Effector memory CD4-positive, alpha-beta T cell (primary cell): ENCODE results near the gene SLC36A2.

Experiments
- DNase-seq, 3 donors: peaks; one replicate each; pipeline ENCODE4 v3.0.0-alpha.2; 2020
- H3K27ac ChIP-seq: 2 replicates; pipeline ENCODE4 v1.7.0; 2013; ENCODE audit warnings: mild to moderate bottlenecking, low read length, moderate library complexity; ENCODE audit not compliant: insufficient read depth, poor library complexity, severe bottlenecking
- H3K27me3 ChIP-seq: replicated peaks from 2 replicates; pipeline ENCODE4 v1.7.0; 2013; ENCODE audit warnings: mild to moderate bottlenecking, low read length; ENCODE audit not compliant: insufficient read depth, control insufficient read depth, poor library complexity, severe bottlenecking
- H3K36me3 ChIP-seq: 2 replicates; pipeline ENCODE4 v1.7.0; 2013; ENCODE audit warnings: mild to moderate bottlenecking, low read length, moderate library complexity; ENCODE audit not compliant: control insufficient read depth, insufficient read depth
- H3K4me1 ChIP-seq: 2 replicates; pipeline ENCODE4 v1.7.0; 2013; ENCODE audit warnings: low read length, mild to moderate bottlenecking; ENCODE audit not compliant: control insufficient read depth, insufficient read depth, poor library complexity, severe bottlenecking
- H3K4me3 ChIP-seq: 2 replicates; pipeline ENCODE4 v1.7.0; 2013; ENCODE audit warnings: low read length, low read depth, mild to moderate bottlenecking; ENCODE audit not compliant: insufficient read depth, poor library complexity, severe bottlenecking
- H3K9me3 ChIP-seq: 2 replicates; pipeline ENCODE4 v1.7.0; 2013; ENCODE audit warnings: mild to moderate bottlenecking, low read length, moderate library complexity; ENCODE audit not compliant: control insufficient read depth

Gene SLC36A2

GRCh38 chr5:151288180-151288579 is 59.2 kb downstream of the SLC36A2 start:
- H3K36me3 ChIP-seq, result no peaks in the 10 kb centered on the region
- no peak overlapping the region for H3K27ac ChIP-seq
- DNase-seq, result no peak
- H3K9me3 ChIP-seq, result no peaks in the 10 kb centered on the region
- no peaks in the 10 kb centered on the region for H3K27me3 ChIP-seq
- H3K4me3 ChIP-seq, result no peak overlapping the region
- H3K4me1 ChIP-seq, result no peaks in the 10 kb centered on the region

DNA sequence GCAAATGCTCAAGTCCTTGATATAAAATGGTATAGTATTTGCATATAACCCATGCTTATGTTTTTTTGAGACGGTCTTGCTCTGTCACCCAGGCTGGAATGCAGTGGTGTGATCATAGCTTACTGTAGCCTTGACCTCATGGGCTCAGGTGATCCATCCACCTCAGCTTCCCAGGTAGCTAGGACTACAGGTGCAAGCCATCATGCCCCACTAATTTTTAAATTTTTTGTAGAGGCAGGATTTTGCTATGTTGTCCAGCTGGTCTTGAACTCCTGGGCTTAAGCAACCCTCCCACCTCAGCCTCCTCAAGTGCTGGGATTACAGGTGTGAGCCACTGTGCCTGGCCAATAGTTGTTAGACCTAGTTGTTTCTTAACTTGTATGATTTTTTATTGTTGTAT is 61.1 kb downstream of the SLC36A2 start:
- no peaks in the 10 kb centered on the region for H3K36me3 ChIP-seq
- no peak for DNase-seq
- H3K27me3 ChIP-seq, result no peaks in the 10 kb centered on the region
- H3K4me1 ChIP-seq, result no peaks in the 10 kb centered on the region
- H3K4me3 ChIP-seq, result no peak overlapping the region
- no peaks in the 10 kb centered on the region for H3K9me3 ChIP-seq
- H3K27ac ChIP-seq, result no peak overlapping the region

GRCh38 chr5:151285683-151286082 is 61.7 kb downstream of the SLC36A2 start:
- Histone ChIP-seq H3K4me3 (no peak overlapping the region), H3K27ac (no peak overlapping the region)
- DNase-seq, result no peak

GRCh38 chr5:151284392-151284967 is 62.9 kb downstream of the SLC36A2 start:
- Histone ChIP-seq H3K36me3 (no peaks in the 10 kb centered on the region), H3K9me3 (no peaks in the 10 kb centered on the region), H3K27ac (no peak overlapping the region), H3K4me1 (no peaks in the 10 kb centered on the region), H3K4me3 (no peak overlapping the region), H3K27me3 (no peaks in the 10 kb centered on the region)
- DNase-seq, result no peak

More at GRCh38 chr5:151285683-151286082, 61.7 kb downstream of the SLC36A2 start:
- no peaks in the 10 kb centered on the region for H3K4me1 ChIP-seq
- no peaks in the 10 kb centered on the region for H3K9me3 ChIP-seq
- H3K27me3 ChIP-seq, result no peaks in the 10 kb centered on the region
- H3K36me3 ChIP-seq, result no peaks in the 10 kb centered on the region

DNA sequence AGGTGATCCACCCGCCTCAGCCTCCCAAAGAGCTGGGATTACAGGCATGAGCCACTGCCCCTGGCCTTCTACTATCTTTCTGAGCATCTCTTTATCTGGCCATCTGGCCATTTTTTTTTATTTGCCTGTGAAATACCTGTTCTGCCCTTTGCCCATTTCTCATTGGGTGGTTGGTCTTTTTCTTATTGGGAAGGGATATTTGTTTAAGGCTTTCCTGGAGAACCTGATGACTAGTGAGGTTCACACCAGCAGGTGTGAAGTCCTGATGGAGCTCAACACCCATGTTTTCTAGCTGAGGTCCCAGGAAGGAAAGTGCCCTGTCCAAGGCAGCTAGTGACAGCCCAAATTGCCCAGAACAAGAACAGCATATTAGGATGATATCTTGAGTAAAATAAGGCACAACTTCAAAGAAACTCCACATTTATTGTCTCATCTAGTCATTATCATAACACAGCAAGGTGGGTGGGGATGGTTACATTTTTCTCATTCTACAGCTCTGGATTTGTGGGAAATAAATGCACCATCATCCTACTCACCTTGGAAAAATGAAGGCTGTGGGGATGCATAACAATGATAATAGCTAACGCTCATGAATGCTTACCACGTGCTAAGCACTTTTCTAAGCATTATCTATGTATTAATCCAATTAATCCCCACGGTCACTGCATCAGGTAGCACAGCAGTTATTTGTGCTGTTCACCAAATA is 64.1 kb downstream of the SLC36A2 start:
- H3K36me3 ChIP-seq, result no peaks in the 10 kb centered on the region
- no peaks in the 10 kb centered on the region for H3K27me3 ChIP-seq
- no peaks in the 10 kb centered on the region for H3K4me1 ChIP-seq
- no peak for DNase-seq
- no peaks in the 10 kb centered on the region for H3K9me3 ChIP-seq
- no peak overlapping the region for H3K27ac ChIP-seq
- H3K4me3 ChIP-seq, result no peak overlapping the region

GRCh38 chr5:151281001-151281639 is 66.2 kb downstream of the SLC36A2 start:
- Histone ChIP-seq H3K4me3 (no peak overlapping the region), H3K4me1 (no peaks in the 10 kb centered on the region), H3K9me3 (no peaks in the 10 kb centered on the region), H3K36me3 (no peaks in the 10 kb centered on the region), H3K27ac (no peak overlapping the region), H3K27me3 (no peaks in the 10 kb centered on the region)
- DNase-seq, result no peak

GRCh38 chr5:151280443-151280842 is 66.9 kb downstream of the SLC36A2 start:
- no peaks in the 10 kb centered on the region for H3K36me3 ChIP-seq
- no peaks in the 10 kb centered on the region for H3K4me1 ChIP-seq
- H3K27ac ChIP-seq, result no peak overlapping the region
- no peak for DNase-seq
- H3K4me3 ChIP-seq, result no peak overlapping the region
- no peaks in the 10 kb centered on the region for H3K9me3 ChIP-seq
- H3K27me3 ChIP-seq, result no peaks in the 10 kb centered on the region

DNA sequence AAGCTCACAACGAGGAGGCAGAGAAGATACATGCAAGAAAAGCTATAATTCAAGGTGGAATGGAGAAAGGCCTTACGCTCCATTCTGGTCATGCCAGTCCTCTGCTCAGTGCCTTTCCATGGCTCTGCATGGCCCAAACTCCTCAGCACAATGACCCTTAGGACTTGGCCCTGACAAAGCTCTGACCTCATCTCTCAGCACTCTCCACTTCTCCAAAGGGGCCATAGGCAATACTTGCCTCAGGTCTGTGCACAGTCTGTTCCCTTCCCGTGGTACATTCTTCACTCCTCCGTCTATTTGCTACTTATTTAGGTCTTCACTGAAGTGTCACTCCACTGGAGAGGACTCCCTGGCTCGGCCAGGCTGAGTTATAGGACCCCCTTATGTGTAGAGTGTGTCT is 68.5 kb downstream of the SLC36A2 start:
- Histone ChIP-seq H3K4me3 (no peak overlapping the region), H3K9me3 (no peaks in the 10 kb centered on the region), H3K27ac (no peak overlapping the region), H3K4me1 (no peaks in the 10 kb centered on the region), H3K36me3 (no peaks in the 10 kb centered on the region), H3K27me3 (no peaks in the 10 kb centered on the region)
- no peak for DNase-seq

DNA sequence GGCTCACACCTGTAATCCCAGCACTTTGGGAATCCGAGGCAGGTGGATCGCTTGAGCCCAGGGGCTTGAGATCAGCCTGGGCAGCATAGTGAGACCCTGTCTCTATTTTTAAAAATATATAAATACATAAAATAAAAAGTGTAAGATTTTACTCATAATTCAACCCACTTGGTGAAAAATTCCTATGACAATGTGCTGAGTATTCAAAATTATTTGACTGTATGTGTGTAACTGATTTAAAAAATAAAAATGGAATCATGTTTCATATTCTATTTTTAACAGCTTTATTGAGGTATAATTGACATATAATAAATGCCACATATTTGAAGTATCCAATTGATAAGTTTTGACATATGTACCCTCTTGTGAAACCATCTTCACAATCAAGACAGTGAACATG is 71.6 kb downstream of the SLC36A2 start:
- no peaks in the 10 kb centered on the region for H3K36me3 ChIP-seq
- no peaks in the 10 kb centered on the region for H3K27me3 ChIP-seq
- no peaks in the 10 kb centered on the region for H3K4me1 ChIP-seq
- H3K4me3 ChIP-seq, result no peak overlapping the region
- H3K27ac ChIP-seq, result no peak overlapping the region
- no peaks in the 10 kb centered on the region for H3K9me3 ChIP-seq
- no peak for DNase-seq

DNA sequence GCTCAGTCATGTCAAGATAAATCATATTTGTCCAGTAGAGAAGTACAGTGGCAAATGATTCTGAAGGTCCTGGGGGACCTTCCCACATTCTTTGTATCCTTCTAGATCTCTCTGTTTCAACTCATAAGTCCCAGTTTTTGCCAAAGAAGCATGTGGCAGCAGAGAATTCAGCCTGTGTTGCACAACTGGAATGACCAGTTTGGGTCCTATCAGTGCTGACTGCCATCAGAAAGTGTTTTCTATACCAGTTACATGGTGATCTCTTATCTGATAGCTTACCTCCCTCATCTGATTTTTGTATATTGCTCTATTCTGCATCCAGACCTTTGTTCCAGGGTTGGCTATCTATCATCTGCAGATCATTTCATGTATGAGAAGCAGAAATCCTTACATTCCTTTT is 72.7 kb downstream of the SLC36A2 start:
- Histone ChIP-seq H3K36me3 (no peaks in the 10 kb centered on the region), H3K9me3 (no peaks in the 10 kb centered on the region), H3K27ac (no peak overlapping the region), H3K27me3 (no peaks in the 10 kb centered on the region), H3K4me1 (no peaks in the 10 kb centered on the region), H3K4me3 (no peak overlapping the region)
- no peak for DNase-seq
